Astrocyte (in vitro differentiated cells and primary cell): ENCODE data around the gene PADI3.
A peak's percentile ranks its signal among the peaks of the same experiment; 100 is the strongest.

Source experiments
- EZH2 ChIP-seq: IDR thresholded peaks from 2 replicates; pipeline ENCODE4 v1.6.1; 2012; ENCODE audit warnings: mild to moderate bottlenecking, low read length, inconsistent platforms; ENCODE audit not compliant: insufficient read depth
- TF ChIP-seq, protein P1 (sequence below): IDR thresholded peaks from 2 replicates; pipeline ENCODE4 v1.5.1; 2011; ENCODE audit warnings: low read depth, mild to moderate bottlenecking, inconsistent platforms, low read length, moderate library complexity; ENCODE audit not compliant: insufficient read depth

GRCh38 chr1:17274186-17275170 lies 25.6 kb downstream of the PADI3 start:
- TF ChIP-seq, protein P1, sequence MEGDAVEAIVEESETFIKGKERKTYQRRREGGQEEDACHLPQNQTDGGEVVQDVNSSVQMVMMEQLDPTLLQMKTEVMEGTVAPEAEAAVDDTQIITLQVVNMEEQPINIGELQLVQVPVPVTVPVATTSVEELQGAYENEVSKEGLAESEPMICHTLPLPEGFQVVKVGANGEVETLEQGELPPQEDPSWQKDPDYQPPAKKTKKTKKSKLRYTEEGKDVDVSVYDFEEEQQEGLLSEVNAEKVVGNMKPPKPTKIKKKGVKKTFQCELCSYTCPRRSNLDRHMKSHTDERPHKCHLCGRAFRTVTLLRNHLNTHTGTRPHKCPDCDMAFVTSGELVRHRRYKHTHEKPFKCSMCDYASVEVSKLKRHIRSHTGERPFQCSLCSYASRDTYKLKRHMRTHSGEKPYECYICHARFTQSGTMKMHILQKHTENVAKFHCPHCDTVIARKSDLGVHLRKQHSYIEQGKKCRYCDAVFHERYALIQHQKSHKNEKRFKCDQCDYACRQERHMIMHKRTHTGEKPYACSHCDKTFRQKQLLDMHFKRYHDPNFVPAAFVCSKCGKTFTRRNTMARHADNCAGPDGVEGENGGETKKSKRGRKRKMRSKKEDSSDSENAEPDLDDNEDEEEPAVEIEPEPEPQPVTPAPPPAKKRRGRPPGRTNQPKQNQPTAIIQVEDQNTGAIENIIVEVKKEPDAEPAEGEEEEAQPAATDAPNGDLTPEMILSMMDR, result peak; percentile 48
- TF ChIP-seq EZH2, result no peak
